ENCODE results near the gene INSYN1. TPM values are rescaled to one million over a fixed set of nuclear protein-coding genes. Genes with fewer than 3 reads are reported as not detected.

INSYN1 gene
- total and polyA plus RNA-seq, 2 donors (not counting 3 experiments of a cell fraction or from before 2014, with no cell fraction given) = 0.18 to 0.58 TPM

DNA sequence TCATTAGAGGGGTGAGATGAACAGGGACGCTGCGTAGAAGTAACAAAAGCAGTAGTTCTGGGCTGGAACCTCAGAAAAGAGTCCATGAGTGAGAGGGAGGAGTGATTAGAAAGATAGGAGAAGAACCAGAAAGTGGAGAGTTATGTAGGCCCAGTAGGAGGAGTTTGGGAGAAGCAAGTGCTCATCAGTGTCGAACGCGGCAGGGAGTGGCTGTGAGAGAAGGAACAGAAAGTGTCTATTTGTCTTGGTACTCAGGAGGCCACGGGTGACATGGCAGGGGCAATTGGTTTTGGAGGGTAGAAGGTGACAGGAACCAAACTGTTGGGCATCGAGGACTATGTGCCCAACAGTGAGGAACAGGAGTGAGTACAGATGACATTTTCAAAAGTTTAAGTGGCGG lies 1.3 kb upstream of the INSYN1 start:
- no peak overlapping the region for H2AFZ ChIP-seq (ENCODE audit: low read depth, low read length)
- TF ChIP-seq FOS (IDR thresholded peaks at IDR 0.05; ENCODE audit: borderline replicate concordance, insufficient read depth, low read length) (no peak), EZH2 (IDR thresholded peaks at IDR 0.05; ENCODE audit: borderline replicate concordance, low read depth, low read length, severe bottlenecking) (no peak), GATA2 (IDR thresholded peaks at IDR 0.05; ENCODE audit: insufficient read depth, insufficient read length, low read depth, low read length) (no peak), JUN (IDR thresholded peaks at IDR 0.05; ENCODE audit: borderline replicate concordance, insufficient read depth, insufficient read length, low read depth) (no peak), POLR2A (IDR thresholded peaks at IDR 0.05; ENCODE audit: low read depth, low read length) (no peak), MYC (IDR thresholded peaks at IDR 0.05; ENCODE audit: low read depth, low read length) (no peak), POLR2AphosphoS5 (IDR thresholded peaks at IDR 0.05; ENCODE audit: insufficient read depth, low read depth, low read length) (no peak)
- TF ChIP-seq, protein P1, sequence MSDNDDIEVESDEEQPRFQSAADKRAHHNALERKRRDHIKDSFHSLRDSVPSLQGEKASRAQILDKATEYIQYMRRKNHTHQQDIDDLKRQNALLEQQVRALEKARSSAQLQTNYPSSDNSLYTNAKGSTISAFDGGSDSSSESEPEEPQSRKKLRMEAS (IDR thresholded peaks at IDR 0.05; ENCODE audit: insufficient read depth, insufficient read length) = no peak
- TF ChIP-seq, protein P2, sequence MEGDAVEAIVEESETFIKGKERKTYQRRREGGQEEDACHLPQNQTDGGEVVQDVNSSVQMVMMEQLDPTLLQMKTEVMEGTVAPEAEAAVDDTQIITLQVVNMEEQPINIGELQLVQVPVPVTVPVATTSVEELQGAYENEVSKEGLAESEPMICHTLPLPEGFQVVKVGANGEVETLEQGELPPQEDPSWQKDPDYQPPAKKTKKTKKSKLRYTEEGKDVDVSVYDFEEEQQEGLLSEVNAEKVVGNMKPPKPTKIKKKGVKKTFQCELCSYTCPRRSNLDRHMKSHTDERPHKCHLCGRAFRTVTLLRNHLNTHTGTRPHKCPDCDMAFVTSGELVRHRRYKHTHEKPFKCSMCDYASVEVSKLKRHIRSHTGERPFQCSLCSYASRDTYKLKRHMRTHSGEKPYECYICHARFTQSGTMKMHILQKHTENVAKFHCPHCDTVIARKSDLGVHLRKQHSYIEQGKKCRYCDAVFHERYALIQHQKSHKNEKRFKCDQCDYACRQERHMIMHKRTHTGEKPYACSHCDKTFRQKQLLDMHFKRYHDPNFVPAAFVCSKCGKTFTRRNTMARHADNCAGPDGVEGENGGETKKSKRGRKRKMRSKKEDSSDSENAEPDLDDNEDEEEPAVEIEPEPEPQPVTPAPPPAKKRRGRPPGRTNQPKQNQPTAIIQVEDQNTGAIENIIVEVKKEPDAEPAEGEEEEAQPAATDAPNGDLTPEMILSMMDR (IDR thresholded peaks at IDR 0.05; ENCODE audit: extremely low read depth in 1 of 2, insufficient read depth in 1 of 2, low read depth in 1 of 2, low read length in 2 of 2) = no peak
- H3K27ac ChIP-seq (ENCODE audit: insufficient read depth, low read depth, low read length) = no peak overlapping the region
- intact Hi-C loops (cut with micrococcal nuclease) (no loop called here), dilution Hi-C loops (cut with MboI; ENCODE audit: extremely low pct_ligation_motif_present, low sequenced_read_pairs) (no loop called here)
- H3K4me3 ChIP-seq (replicated peaks in 1 of 3; ENCODE audit: insufficient read depth in 1 of 3, low read depth in 1 of 3, low read length in 3 of 3) = no peak overlapping the region
- H3K79me2 ChIP-seq (ENCODE audit: control insufficient read depth, insufficient read depth, low read length) = no peaks in the 10 kb centered on the region
- no peaks in the 10 kb centered on the region for H4K20me1 ChIP-seq (replicated peaks; ENCODE audit: control insufficient read depth, extremely low read depth, insufficient read depth, low read length)
- H3K36me3 ChIP-seq (ENCODE audit: control insufficient read depth in 2 of 2, extremely low read depth in 1 of 2, insufficient read depth in 2 of 2, low read length in 2 of 2) = no peaks in the 10 kb centered on the region
- no TSS peak for BruUV-seq (replicated peaks)
- CTCF ChIA-PET = no interaction called here
- no peaks in the 10 kb centered on the region for H3K4me1 ChIP-seq (ENCODE audit: control insufficient read depth, extremely low read depth, insufficient read depth, low read length)
- no peaks in the 10 kb centered on the region for H3K9me1 ChIP-seq (replicated peaks; ENCODE audit: control insufficient read depth, extremely low read depth, insufficient read depth, low read length)
- POLR2A ChIA-PET = no interaction called here
- no peak overlapping the region for H3K9ac ChIP-seq (replicated peaks; ENCODE audit: extremely low read depth, insufficient read depth, low read length)
- no peak overlapping the region for H3K4me2 ChIP-seq (ENCODE audit: insufficient read depth, low read length)
- DNase-seq (ENCODE audit: low read depth, low spot score) (no peak), FAIRE-seq (no peak)
- no peaks in the 10 kb centered on the region for H3K9me3 ChIP-seq (replicated peaks; ENCODE audit: control insufficient read depth, insufficient read depth, low read length)
- H3K27me3 ChIP-seq (ENCODE audit: control insufficient read depth in 2 of 2, insufficient read depth in 2 of 2, low read length in 2 of 2) = peaks cover 26 to 31% of the 10 kb centered on the region in 2 experiments

Data from endothelial cell of umbilical vein (primary cell).